K562 (cell line): ENCODE results near the gene LASP1. TPM values are rescaled to one million over a fixed set of nuclear protein-coding genes. Genes with fewer than 3 reads are reported as not detected.
A peak's percentile ranks its signal among the peaks of the same experiment; 100 is the strongest.

ENCODE experiments used
- CBX8 ChIP-seq: fragments of 200-600 bp; sonication (generic); IDR thresholded peaks from 2 replicates; pipeline ENCODE4 v1.6.1; 2012; ENCODE audit warnings: borderline replicate concordance, mixed run types, low read depth, mild to moderate bottlenecking, moderate library complexity, mixed read lengths, low read length, control low read depth, inconsistent platforms; ENCODE audit not compliant: poor library complexity, severe bottlenecking; ENCODE audit errors: extremely low read depth
- CEBPZ ChIP-seq: fragments of 150-350 bp; IDR thresholded peaks from 2 replicates; pipeline ENCODE4 v1.6.1; 2014; ENCODE audit warnings: low read depth, mild to moderate bottlenecking, low read length, borderline replicate concordance
- CHCHD3 ChIP-seq: fragments of 250-450 bp; sonication (Bioruptor Pico); IDR thresholded peaks from 2 replicates; pipeline ENCODE4 v2.1.2; 2022; ENCODE audit warnings: mild to moderate bottlenecking
- CREB3 ChIP-seq: fragments of 450-650 bp; conservative IDR thresholded peaks from 2 replicates; pipeline ENCODE4 v1.6.1; 2016; ENCODE audit warnings: missing genetic modification characterization, low read depth, mild to moderate bottlenecking, missing compliant biosample characterization, moderate library complexity
- EP300 ChIP-seq: IDR thresholded peaks from 2 replicates; pipeline ENCODE4 v1.6.1; 2012; ENCODE audit warnings: low read length, improper control_type of control experiment
- FOXP1 ChIP-seq: sonication (generic); formaldehyde crosslinking; IDR thresholded peaks from 2 replicates; pipeline ENCODE4 v1.8.0; 2022; ENCODE audit warnings: mild to moderate bottlenecking, missing genetic modification reagents
- HDAC2 ChIP-seq: fragments of 450-650 bp; IDR thresholded peaks from 2 replicates; pipeline ENCODE4 v1.6.1; 2016; ENCODE audit warnings: mild to moderate bottlenecking
- KAT7 ChIP-seq: sonication (generic); formaldehyde crosslinking; IDR thresholded peaks from 2 replicates; pipeline ENCODE4 v1.8.0; 2022; ENCODE audit warnings: missing genetic modification reagents, mild to moderate bottlenecking, borderline replicate concordance
- LEF1 ChIP-seq: fragments of 450-650 bp; IDR thresholded peaks from 2 replicates; pipeline ENCODE4 v1.6.1; 2016; ENCODE audit warnings: mild to moderate bottlenecking
- MBD2 ChIP-seq: sonication (generic); IDR thresholded peaks from 2 replicates; pipeline ENCODE4 v1.6.1; 2016; ENCODE audit warnings: low read depth, borderline replicate concordance
- MEF2A ChIP-seq: IDR thresholded peaks from 2 replicates; pipeline ENCODE4 v1.6.1; 2011; ENCODE audit warnings: low read depth, mild to moderate bottlenecking, low read length, moderate library complexity; ENCODE audit not compliant: control insufficient read depth
- MEIS2 ChIP-seq: fragments of 450-650 bp; IDR thresholded peaks from 2 replicates; pipeline ENCODE4 v1.6.1; 2014; ENCODE audit warnings: mild to moderate bottlenecking; ENCODE audit not compliant: partially characterized antibody
- MIER1 ChIP-seq: fragments of 450-650 bp; IDR thresholded peaks from 2 replicates; pipeline ENCODE4 v1.6.1; 2016; ENCODE audit warnings: antibody characterized with exemption, mild to moderate bottlenecking, low read depth
- NR2C1 ChIP-seq, 2 experiments: fragments of 450-650 bp; IDR thresholded peaks; 2 replicates each; pipeline ENCODE4 v1.6.1; 2017; ENCODE audit warnings: mild to moderate bottlenecking in 2 of 2, antibody characterized with exemption in 1 of 2, inconsistent platforms in 1 of 2, missing compliant biosample characterization in 1 of 2, missing genetic modification characterization in 1 of 2
- PCBP1 ChIP-seq: fragments of 200-400 bp; formaldehyde crosslinking; IDR thresholded peaks from 2 replicates; pipeline ENCODE4 v1.6.1; 2018; ENCODE audit warnings: mild to moderate bottlenecking, low read depth, low read length; ENCODE audit not compliant: poor library complexity, severe bottlenecking
- POU5F1 ChIP-seq: fragments of 150-350 bp; IDR thresholded peaks from 2 replicates; pipeline ENCODE4 v1.6.1; 2014; ENCODE audit warnings: borderline replicate concordance, low read length, low read depth, mild to moderate bottlenecking; ENCODE audit not compliant: partially characterized antibody
- RAD51 ChIP-seq: fragments of 450-650 bp; IDR thresholded peaks from 2 replicates; pipeline ENCODE4 v1.7.1; 2016; ENCODE audit warnings: low read depth, mild to moderate bottlenecking, borderline replicate concordance
- SMARCB1 ChIP-seq: IDR thresholded peaks from 2 replicates; pipeline ENCODE4 v1.6.1; 2011; ENCODE audit warnings: improper control_type of control experiment, low read depth; ENCODE audit not compliant: insufficient read length
- TAF15 ChIP-seq: fragments of 200-400 bp; formaldehyde crosslinking; IDR thresholded peaks from 2 replicates; pipeline ENCODE4 v1.6.1; 2017; ENCODE audit warnings: mild to moderate bottlenecking, low read depth, low read length, moderate library complexity
- ZNF134 ChIP-seq: fragments of 250-450 bp; sonication (Bioruptor Pico); conservative IDR thresholded peaks from 2 replicates; pipeline ENCODE4 v1.4.0; 2020
- ZNF444 ChIP-seq: fragments of 250-450 bp; sonication (Bioruptor Pico); IDR thresholded peaks from 2 replicates; pipeline ENCODE4 v1.4.0; 2020; ENCODE audit warnings: mild to moderate bottlenecking, moderate library complexity
- ZNF507 ChIP-seq: conservative IDR thresholded peaks from 2 replicates; pipeline ENCODE4 v1.6.1; 2017; ENCODE audit warnings: missing genetic modification characterization, missing compliant biosample characterization
- polyA plus RNA-seq, 8 experiments: library from polyadenylated mRNA; depleted of rRNA in 4 of 8; stranded (reverse) in 5 of 8; unstranded in 3 of 8; fragments of >200 nt; fragmentation: Nextera tagmentation in 2 of 8; fragmentation: Illumina TruSeq in 1 of 8; extraction: Ambion mirVana in 2 of 8; extraction: Trizol in 1 of 8; gene quantifications; 2 replicates each; pipeline versions ENCODE4 v1.2.1 to v1.2.3, GENCODE V29; 2011 to 2014; ENCODE audit warnings: inconsistent platforms in 1 of 8, missing spikeins in 1 of 8
- total RNA-seq, 7 experiments: library from RNA; depleted of rRNA in 6 of 7; stranded (reverse); fragments of >200 nt in 6 of 7; fragmentation: Illumina TruSeq in 2 of 7; extraction: Trizol in 2 of 7; gene quantifications; 2 replicates each; pipeline versions ENCODE4 v1.2.1 to v1.2.3, GENCODE V29; 2011 to 2021; ENCODE audit warnings: low replicate concordance in 1 of 7
- TF ChIP-seq, protein P1 (sequence below): sonication (generic); formaldehyde crosslinking; IDR thresholded peaks from 2 replicates; pipeline ENCODE4 v1.9.0; 2022; ENCODE audit warnings: mild to moderate bottlenecking, missing genetic modification reagents

LASP1 gene
- total and polyA plus RNA-seq, 9 of the 15 experiments (the other 6 are each of a cell fraction or from before 2014, with no cell fraction given), result 23.0 to 125 (median 55.3) TPM

DNA sequence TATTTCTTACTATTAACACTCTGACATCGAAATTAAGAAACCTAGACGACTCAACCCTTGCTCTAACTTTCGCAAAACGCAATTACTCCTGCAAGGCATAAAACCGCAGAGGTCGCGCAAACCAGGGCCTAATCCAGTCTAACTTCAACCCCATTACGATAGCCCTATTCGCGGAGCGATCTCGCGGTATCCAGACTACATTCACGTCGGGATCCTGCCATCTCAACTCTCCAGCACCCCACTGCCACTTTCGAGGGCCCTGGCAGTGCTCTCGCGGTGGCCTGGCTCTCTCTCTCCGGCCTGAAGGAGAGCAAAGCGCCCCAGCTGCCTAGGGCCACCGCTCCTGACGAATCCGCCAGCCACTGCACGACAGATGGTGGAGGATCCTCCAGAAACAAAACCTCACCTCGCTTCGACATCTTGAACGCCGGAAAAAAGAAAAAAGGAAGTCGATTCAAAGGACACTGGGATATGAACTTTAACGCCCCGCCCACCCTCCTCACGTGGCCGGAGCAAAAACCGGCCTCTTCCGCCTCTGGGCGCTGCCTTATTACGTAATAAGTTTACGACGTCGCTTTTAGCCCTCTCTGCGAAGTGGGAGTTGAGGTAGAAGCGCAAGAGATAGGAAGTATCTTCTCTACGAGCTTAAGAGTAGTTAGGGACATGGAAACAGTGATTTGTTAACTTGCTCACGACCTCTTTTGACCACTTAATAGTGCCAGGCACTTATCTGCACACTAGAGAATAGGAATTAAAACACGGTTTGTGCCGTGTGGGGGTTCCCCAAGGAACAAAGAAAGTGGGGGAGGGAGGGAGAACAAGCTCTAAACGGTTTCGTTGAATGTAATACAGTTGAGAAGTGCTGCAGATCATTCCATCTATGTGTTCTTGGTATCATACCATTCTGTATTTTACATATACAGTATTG, 16.3 kb upstream of the LASP1 start, which contains the start of gene RPL23 (continued):
- TF ChIP-seq CREB3 (tag) (no peak), CHCHD3 (CRISPR knock-in tag) (peak; percentile 10; the same call in 1 of the 2 replicates), POU5F1 (no peak), ZNF134 (CRISPR knock-in tag) (no peak), TAF15 (no peak), CBX8 (no peak), RAD51 (peak; percentile 94), MIER1 (peak; percentile 54; the same call in 1 of the 2 replicates), SMARCB1 (no peak), ZNF444 (CRISPR knock-in tag) (no peak), CEBPZ (no peak), MEIS2 (no peak), MBD2 (peak; percentile 86; the same call in 1 of the 2 replicates), FOXP1 (peak; percentile 26; the same call in 1 of the 2 replicates), PCBP1 (no peak), HDAC2 (peak; percentile 78), MEF2A (no peak), EP300 (peak; percentile 70; the same call in 1 of the 2 replicates), ZNF507 (tag) (no peak), KAT7 (CRISPR knock-in tag) (0 out of 2 replicates have a peak, but pooled peaks have one; percentile 5), LEF1 (peak; percentile 67; the same call in 1 of the 2 replicates), NR2C1 (IDR thresholded peaks at IDR 0.05) (peak; percentile 84), NR2C1 (tag; IDR thresholded peaks at IDR 0.05) (peak; percentile 86)
- TF ChIP-seq, protein P1, sequence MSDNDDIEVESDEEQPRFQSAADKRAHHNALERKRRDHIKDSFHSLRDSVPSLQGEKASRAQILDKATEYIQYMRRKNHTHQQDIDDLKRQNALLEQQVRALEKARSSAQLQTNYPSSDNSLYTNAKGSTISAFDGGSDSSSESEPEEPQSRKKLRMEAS (CRISPR knock-in tag), result peak; percentile 77
